ENCODE data around the gene NKPD1.

Gene NKPD1

GRCh38 chr19:45160870-45161737 is at the start of gene NKPD1:
Gene NKPD1, minus strand, starts transcription at chr19:45160982. Its CDS starts 832 bp downstream, at chr19:45160150.
- Histone ChIP-seq H3K27me3 (ENCODE audit: control insufficient read depth, insufficient read depth, low read length) (peaks cover 14% of the 10 kb centered on the region; the same call in 1 of the 2 replicates), H3K9me3 (ENCODE audit: control insufficient read depth, insufficient read depth, low read depth, low read length) (no peaks in the 10 kb centered on the region), H3K36me3 (ENCODE audit: control insufficient read depth, insufficient read depth, low read length) (no peaks in the 10 kb centered on the region), H3K27ac (ENCODE audit: low read depth, low read length) (no peak within 1 kb of the TSS), H3K4me1 (ENCODE audit: control insufficient read depth, insufficient read depth, low read length) (peaks cover 21% of the 10 kb centered on the region), H3K4me3 (ENCODE audit: low read depth, low read length) (no peak within 1 kb of the TSS), H3K9ac (ENCODE audit: low read length) (peak within 1 kb of the TSS; percentile 7)

- no peak overlapping the region for H3K9ac ChIP-seq (ENCODE audit: low read length)
- no peak overlapping the region for H3K27ac ChIP-seq (ENCODE audit: low read depth, low read length)
- no peaks in the 10 kb centered on the region for H3K4me1 ChIP-seq (ENCODE audit: control insufficient read depth, insufficient read depth, low read length)
- H3K27me3 ChIP-seq (ENCODE audit: control insufficient read depth, insufficient read depth, low read length), result no peaks in the 10 kb centered on the region
- H3K9me3 ChIP-seq (ENCODE audit: control insufficient read depth, insufficient read depth, low read depth, low read length), result no peaks in the 10 kb centered on the region
- no peak overlapping the region for H3K4me3 ChIP-seq (ENCODE audit: low read depth, low read length)
- no peaks in the 10 kb centered on the region for H3K36me3 ChIP-seq (ENCODE audit: control insufficient read depth, insufficient read depth, low read length)
Measured at GRCh38 chr19:45206328-45206727, 45.5 kb upstream of the NKPD1 start.

GRCh38 chr19:45205810-45206209 is 45.0 kb upstream of the NKPD1 start:
- H3K4me1 ChIP-seq (ENCODE audit: control insufficient read depth, insufficient read depth, low read length), result no peaks in the 10 kb centered on the region
- no peak overlapping the region for H3K27ac ChIP-seq (ENCODE audit: low read depth, low read length)
- H3K4me3 ChIP-seq (ENCODE audit: low read depth, low read length), result no peak overlapping the region
- no peak overlapping the region for H3K9ac ChIP-seq (ENCODE audit: low read length)
- H3K27me3 ChIP-seq (ENCODE audit: control insufficient read depth, insufficient read depth, low read length), result no peaks in the 10 kb centered on the region
- no peaks in the 10 kb centered on the region for H3K9me3 ChIP-seq (ENCODE audit: control insufficient read depth, insufficient read depth, low read depth, low read length)
- no peaks in the 10 kb centered on the region for H3K36me3 ChIP-seq (ENCODE audit: control insufficient read depth, insufficient read depth, low read length)

- H3K9me3 ChIP-seq (ENCODE audit: control insufficient read depth, insufficient read depth, low read depth, low read length), result no peaks in the 10 kb centered on the region
- H3K36me3 ChIP-seq (ENCODE audit: control insufficient read depth, insufficient read depth, low read length), result no peaks in the 10 kb centered on the region
- H3K4me3 ChIP-seq (ENCODE audit: low read depth, low read length), result no peak overlapping the region
- H3K27ac ChIP-seq (ENCODE audit: low read depth, low read length), result no peak overlapping the region
- H3K27me3 ChIP-seq (ENCODE audit: control insufficient read depth, insufficient read depth, low read length), result no peaks in the 10 kb centered on the region
- no peaks in the 10 kb centered on the region for H3K4me1 ChIP-seq (ENCODE audit: control insufficient read depth, insufficient read depth, low read length)
- no peak overlapping the region for H3K9ac ChIP-seq (ENCODE audit: low read length)
Measured at GRCh38 chr19:45202637-45203036, 41.9 kb upstream of the NKPD1 start.

- H3K4me3 ChIP-seq (ENCODE audit: low read depth, low read length), result no peak overlapping the region
- H3K36me3 ChIP-seq (ENCODE audit: control insufficient read depth, insufficient read depth, low read length), result no peaks in the 10 kb centered on the region
- no peaks in the 10 kb centered on the region for H3K4me1 ChIP-seq (ENCODE audit: control insufficient read depth, insufficient read depth, low read length)
- no peaks in the 10 kb centered on the region for H3K27me3 ChIP-seq (ENCODE audit: control insufficient read depth, insufficient read depth, low read length)
- H3K9me3 ChIP-seq (ENCODE audit: control insufficient read depth, insufficient read depth, low read depth, low read length), result no peaks in the 10 kb centered on the region
- no peak overlapping the region for H3K27ac ChIP-seq (ENCODE audit: low read depth, low read length)
- H3K9ac ChIP-seq (ENCODE audit: low read length), result no peak overlapping the region
Measured at GRCh38 chr19:45200568-45200967, 39.8 kb upstream of the NKPD1 start.

GRCh38 chr19:45195764-45196163 is 35.0 kb upstream of the NKPD1 start:
- Histone ChIP-seq H3K9ac (ENCODE audit: low read length) (no peak overlapping the region), H3K9me3 (ENCODE audit: control insufficient read depth, insufficient read depth, low read depth, low read length) (no peaks in the 10 kb centered on the region), H3K27me3 (ENCODE audit: control insufficient read depth, insufficient read depth, low read length) (no peaks in the 10 kb centered on the region), H3K36me3 (ENCODE audit: control insufficient read depth, insufficient read depth, low read length) (no peaks in the 10 kb centered on the region), H3K27ac (ENCODE audit: low read depth, low read length) (no peak overlapping the region), H3K4me3 (ENCODE audit: low read depth, low read length) (no peak overlapping the region), H3K4me1 (ENCODE audit: control insufficient read depth, insufficient read depth, low read length) (no peaks in the 10 kb centered on the region)

GRCh38 chr19:45191375-45191774 is 30.6 kb upstream of the NKPD1 start:
- H3K27me3 ChIP-seq (ENCODE audit: control insufficient read depth, insufficient read depth, low read length), result no peaks in the 10 kb centered on the region
- H3K4me1 ChIP-seq (ENCODE audit: control insufficient read depth, insufficient read depth, low read length), result 0 out of 2 replicates have a peak, but pooled peaks cover 3% of the 10 kb centered on the region

GRCh38 chr19:45189971-45190370 is 29.2 kb upstream of the NKPD1 start:
- Histone ChIP-seq H3K27me3 (ENCODE audit: control insufficient read depth, insufficient read depth, low read length) (no peaks in the 10 kb centered on the region), H3K4me1 (ENCODE audit: control insufficient read depth, insufficient read depth, low read length) (0 out of 2 replicates have a peak, but pooled peaks cover 3% of the 10 kb centered on the region), H3K9ac (ENCODE audit: low read length) (no peak overlapping the region), H3K4me3 (ENCODE audit: low read depth, low read length) (no peak overlapping the region), H3K27ac (ENCODE audit: low read depth, low read length) (no peak overlapping the region), H3K9me3 (ENCODE audit: control insufficient read depth, insufficient read depth, low read depth, low read length) (no peaks in the 10 kb centered on the region), H3K36me3 (ENCODE audit: control insufficient read depth, insufficient read depth, low read length) (no peaks in the 10 kb centered on the region)

More at GRCh38 chr19:45191375-45191774, 30.6 kb upstream of the NKPD1 start:
- H3K9me3 ChIP-seq (ENCODE audit: control insufficient read depth, insufficient read depth, low read depth, low read length), result no peaks in the 10 kb centered on the region
- H3K4me3 ChIP-seq (ENCODE audit: low read depth, low read length), result no peak overlapping the region
- H3K36me3 ChIP-seq (ENCODE audit: control insufficient read depth, insufficient read depth, low read length), result no peaks in the 10 kb centered on the region
- no peak overlapping the region for H3K9ac ChIP-seq (ENCODE audit: low read length)
- no peak overlapping the region for H3K27ac ChIP-seq (ENCODE audit: low read depth, low read length)

GRCh38 chr19:45187421-45188100 is 26.8 kb upstream of the NKPD1 start:
- Histone ChIP-seq H3K4me3 (ENCODE audit: low read depth, low read length) (no peak overlapping the region), H3K27ac (ENCODE audit: low read depth, low read length) (no peak overlapping the region), H3K27me3 (ENCODE audit: control insufficient read depth, insufficient read depth, low read length) (no peaks in the 10 kb centered on the region), H3K9ac (ENCODE audit: low read length) (no peak overlapping the region), H3K4me1 (ENCODE audit: control insufficient read depth, insufficient read depth, low read length) (0 out of 2 replicates have a peak, but pooled peaks cover 3% of the 10 kb centered on the region), H3K9me3 (ENCODE audit: control insufficient read depth, insufficient read depth, low read depth, low read length) (no peaks in the 10 kb centered on the region), H3K36me3 (ENCODE audit: control insufficient read depth, insufficient read depth, low read length) (no peaks in the 10 kb centered on the region)

GRCh38 chr19:45186509-45187334 is 25.9 kb upstream of the NKPD1 start:
- H3K9ac ChIP-seq (ENCODE audit: low read length), result no peak overlapping the region
- 0 out of 2 replicates have a peak, but pooled peaks cover 3% of the 10 kb centered on the region for H3K4me1 ChIP-seq (ENCODE audit: control insufficient read depth, insufficient read depth, low read length)
- no peak overlapping the region for H3K27ac ChIP-seq (ENCODE audit: low read depth, low read length)
- H3K9me3 ChIP-seq (ENCODE audit: control insufficient read depth, insufficient read depth, low read depth, low read length), result no peaks in the 10 kb centered on the region
- no peaks in the 10 kb centered on the region for H3K27me3 ChIP-seq (ENCODE audit: control insufficient read depth, insufficient read depth, low read length)
- H3K4me3 ChIP-seq (ENCODE audit: low read depth, low read length), result no peak overlapping the region
- H3K36me3 ChIP-seq (ENCODE audit: control insufficient read depth, insufficient read depth, low read length), result no peaks in the 10 kb centered on the region

Measured in HUES6 (cell line).